ENCODE measurements around the gene RNF213.

RNF213 gene

GRCh38 chr17:80430446-80431245 lies 170.0 kb downstream of the RNF213 start:
- in situ Hi-C loops (cut with MboI; ENCODE audit: low pct_unique_long_range_greater_than_20kb, low sequenced_read_pairs, unreplicated experiment), result no loop called here
- DNase-seq (ENCODE audit: low spot score), result no peak

GRCh38 chr17:80431246-80432195 lies 170.9 kb downstream of the RNF213 start:
- TF ChIP-seq CTCF (IDR thresholded peaks at IDR 0.05; ENCODE audit: extremely low read depth, insufficient read depth, missing control alignments), result no peak
- in situ Hi-C loops (cut with MboI; ENCODE audit: low pct_unique_long_range_greater_than_20kb, low sequenced_read_pairs, unreplicated experiment), result no loop called here
- no peak for DNase-seq (ENCODE audit: low spot score)

More at GRCh38 chr17:80430446-80431245, 170.0 kb downstream of the RNF213 start:
- no peak for TF ChIP-seq CTCF (IDR thresholded peaks at IDR 0.05; ENCODE audit: extremely low read depth, insufficient read depth, missing control alignments)

- in situ Hi-C loops (cut with MboI; ENCODE audit: low pct_unique_long_range_greater_than_20kb, low sequenced_read_pairs, unreplicated experiment), result no loop called here
- DNase-seq (ENCODE audit: low spot score), result no peak
- no peak for TF ChIP-seq CTCF (IDR thresholded peaks at IDR 0.05; ENCODE audit: extremely low read depth, insufficient read depth, missing control alignments)
These were observed 171.8 kb downstream of the RNF213 start for GRCh38 chr17:80432350-80432955.

- TF ChIP-seq CTCF (IDR thresholded peaks at IDR 0.05; ENCODE audit: extremely low read depth, insufficient read depth, missing control alignments), result no peak
- in situ Hi-C loops (cut with MboI; ENCODE audit: low pct_unique_long_range_greater_than_20kb, low sequenced_read_pairs, unreplicated experiment), result no loop called here
- no peak for DNase-seq (ENCODE audit: low spot score)
These were observed 172.4 kb downstream of the RNF213 start for GRCh38 chr17:80432961-80433550.

- no peak for DNase-seq (ENCODE audit: low spot score)
- TF ChIP-seq CTCF (IDR thresholded peaks at IDR 0.05; ENCODE audit: extremely low read depth, insufficient read depth, missing control alignments), result no peak
- in situ Hi-C loops (cut with MboI; ENCODE audit: low pct_unique_long_range_greater_than_20kb, low sequenced_read_pairs, unreplicated experiment), result no loop called here
These were observed 173.4 kb downstream of the RNF213 start for GRCh38 chr17:80433916-80434666.
